Lower leg skin (tissue), 4 donors: Measurements from ENCODE around the gene CROT. TPM values are rescaled to one million over a fixed set of nuclear protein-coding genes. Genes with fewer than 3 reads are reported as not detected.

Experiments
- DNase-seq, 2 donors: peaks; one replicate each; pipeline ENCODE4 v3.0.0-alpha.2; 2019; ENCODE audit warnings: low spot score in 2 of 2
- H3K4me3 ChIP-seq: fragments of 200-600 bp; sonication (generic); 2 replicates; pipeline ENCODE4 v1.5.1; 2017; ENCODE audit warnings: mild to moderate bottlenecking, low read depth; ENCODE audit not compliant: poor library complexity, severe bottlenecking
- POLR2A ChIP-seq, 2 donors: fragments of 450-650 bp; IDR thresholded peaks; one replicate each; pipeline ENCODE4 v1.6.1; 2016 to 2017; ENCODE audit warnings: antibody characterized with exemption in 2 of 2, mild to moderate bottlenecking in 1 of 2, moderate library complexity in 1 of 2
- WGBS, 2 donors: methylation state at CpG; one replicate each; pipeline ENCODE4 v1.1.5; 2018; 5-methylcytosine and 5-hydroxymethylcytosine counted together
- intact Hi-C: fragments of 100-400 bp; cut with DNase I; formaldehyde crosslinking; loops from one replicate; pipeline ENCODE4 v1.15.0; 2023; ENCODE audit warnings: low total_unique reads
- total RNA-seq, 4 donors: library from RNA; depleted of rRNA; stranded (reverse); fragments of >200 nt; gene quantifications; one replicate each; pipeline ENCODE4 v1.1.0, GENCODE V29; 2016
- TF ChIP-seq, protein P1 (sequence below), 3 donors: fragments of 450-650 bp; IDR thresholded peaks; one replicate each; pipeline ENCODE4 v1.5.1; 2016; ENCODE audit warnings: antibody characterized with exemption in 3 of 3, mild to moderate bottlenecking in 3 of 3, moderate library complexity in 2 of 3

The CROT gene, protein sequence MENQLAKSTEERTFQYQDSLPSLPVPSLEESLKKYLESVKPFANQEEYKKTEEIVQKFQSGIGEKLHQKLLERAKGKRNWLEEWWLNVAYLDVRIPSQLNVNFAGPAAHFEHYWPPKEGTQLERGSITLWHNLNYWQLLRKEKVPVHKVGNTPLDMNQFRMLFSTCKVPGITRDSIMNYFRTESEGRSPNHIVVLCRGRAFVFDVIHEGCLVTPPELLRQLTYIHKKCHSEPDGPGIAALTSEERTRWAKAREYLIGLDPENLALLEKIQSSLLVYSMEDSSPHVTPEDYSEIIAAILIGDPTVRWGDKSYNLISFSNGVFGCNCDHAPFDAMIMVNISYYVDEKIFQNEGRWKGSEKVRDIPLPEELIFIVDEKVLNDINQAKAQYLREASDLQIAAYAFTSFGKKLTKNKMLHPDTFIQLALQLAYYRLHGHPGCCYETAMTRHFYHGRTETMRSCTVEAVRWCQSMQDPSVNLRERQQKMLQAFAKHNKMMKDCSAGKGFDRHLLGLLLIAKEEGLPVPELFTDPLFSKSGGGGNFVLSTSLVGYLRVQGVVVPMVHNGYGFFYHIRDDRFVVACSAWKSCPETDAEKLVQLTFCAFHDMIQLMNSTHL
- 10 to 100 TPM; 18.9 to 41.3 (median 25.2) TPM for total RNA-seq

DNA sequence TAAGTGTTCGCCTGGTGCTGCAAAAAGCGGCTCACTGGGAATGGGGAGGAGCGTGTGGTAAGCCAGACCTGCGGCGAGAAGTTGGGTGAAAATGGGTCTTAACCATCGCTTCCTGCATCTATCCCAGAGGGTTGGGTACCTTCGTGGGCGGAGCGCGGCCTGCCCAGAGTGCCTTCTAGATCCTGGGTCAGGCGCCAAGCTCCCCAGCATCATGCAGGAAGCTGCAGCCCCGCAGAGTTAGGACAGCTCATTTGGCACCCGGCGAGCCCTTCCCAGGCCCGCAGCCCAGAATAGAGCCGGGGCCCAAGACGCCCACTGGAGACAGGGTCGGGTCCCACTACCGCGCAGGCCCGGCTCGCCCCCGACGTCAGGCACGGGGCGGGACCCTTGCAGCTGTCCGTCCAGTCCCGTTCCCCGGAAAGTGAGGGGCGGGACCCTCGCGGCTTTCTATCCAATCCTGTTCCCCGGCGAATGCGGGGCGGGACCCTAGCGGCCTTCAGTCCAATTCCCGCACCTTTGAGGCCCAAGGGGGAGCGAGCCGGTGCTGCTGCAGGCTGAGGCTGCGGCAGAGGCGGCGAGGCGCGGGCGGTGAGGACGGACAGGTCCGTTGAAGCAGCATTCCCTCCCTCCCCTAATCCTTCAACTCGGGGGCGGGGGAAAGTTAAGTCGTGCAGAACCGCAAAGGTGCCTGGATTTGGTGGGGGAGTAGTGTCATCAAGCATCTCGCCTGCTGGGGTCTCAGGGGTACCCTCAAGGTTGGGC lies at the start of gene CROT:
Gene CROT, plus strand, starts transcription at position 499 of the 762 bp plus-strand sequence. CDS start 3,405 bp downstream, outside the sequence.
- peak within 1 kb of the TSS; percentile 66 for H3K4me3 ChIP-seq
- no peak for TF ChIP-seq POLR2A (IDR thresholded peaks at IDR 0.05)
- TF ChIP-seq, protein P1, sequence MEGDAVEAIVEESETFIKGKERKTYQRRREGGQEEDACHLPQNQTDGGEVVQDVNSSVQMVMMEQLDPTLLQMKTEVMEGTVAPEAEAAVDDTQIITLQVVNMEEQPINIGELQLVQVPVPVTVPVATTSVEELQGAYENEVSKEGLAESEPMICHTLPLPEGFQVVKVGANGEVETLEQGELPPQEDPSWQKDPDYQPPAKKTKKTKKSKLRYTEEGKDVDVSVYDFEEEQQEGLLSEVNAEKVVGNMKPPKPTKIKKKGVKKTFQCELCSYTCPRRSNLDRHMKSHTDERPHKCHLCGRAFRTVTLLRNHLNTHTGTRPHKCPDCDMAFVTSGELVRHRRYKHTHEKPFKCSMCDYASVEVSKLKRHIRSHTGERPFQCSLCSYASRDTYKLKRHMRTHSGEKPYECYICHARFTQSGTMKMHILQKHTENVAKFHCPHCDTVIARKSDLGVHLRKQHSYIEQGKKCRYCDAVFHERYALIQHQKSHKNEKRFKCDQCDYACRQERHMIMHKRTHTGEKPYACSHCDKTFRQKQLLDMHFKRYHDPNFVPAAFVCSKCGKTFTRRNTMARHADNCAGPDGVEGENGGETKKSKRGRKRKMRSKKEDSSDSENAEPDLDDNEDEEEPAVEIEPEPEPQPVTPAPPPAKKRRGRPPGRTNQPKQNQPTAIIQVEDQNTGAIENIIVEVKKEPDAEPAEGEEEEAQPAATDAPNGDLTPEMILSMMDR (IDR thresholded peaks at IDR 0.05), result no peak
- intact Hi-C loops, result no loop called here
- DNase-seq, result peak; percentile 96 to 99
- 0 to 1% methylated on average over 17 to 37 of the region's 53 CpGs for WGBS, 2 donors

DNA sequence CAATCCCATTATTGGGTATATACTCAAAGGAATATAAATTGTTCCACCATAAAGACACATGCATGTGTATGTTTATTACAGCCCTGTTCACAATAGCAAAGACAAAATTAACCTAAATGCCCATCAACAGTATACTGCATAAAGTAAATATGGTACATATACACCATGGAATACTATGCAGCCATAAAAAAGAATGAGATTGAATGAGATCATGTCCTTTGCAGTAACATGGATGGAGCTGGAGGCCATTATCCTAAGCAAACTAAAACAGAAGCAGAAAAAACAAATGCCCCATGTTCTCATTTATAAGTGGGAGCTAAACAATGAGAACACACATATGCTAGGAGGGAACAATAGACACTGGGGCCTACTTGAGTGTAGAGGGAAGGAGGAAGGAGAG lies 44.7 kb upstream of the CROT start:
- DNase-seq, result no peak
- TF ChIP-seq, protein P1 (IDR thresholded peaks at IDR 0.05), result no peak
- no peak for TF ChIP-seq POLR2A (IDR thresholded peaks at IDR 0.05)

DNA sequence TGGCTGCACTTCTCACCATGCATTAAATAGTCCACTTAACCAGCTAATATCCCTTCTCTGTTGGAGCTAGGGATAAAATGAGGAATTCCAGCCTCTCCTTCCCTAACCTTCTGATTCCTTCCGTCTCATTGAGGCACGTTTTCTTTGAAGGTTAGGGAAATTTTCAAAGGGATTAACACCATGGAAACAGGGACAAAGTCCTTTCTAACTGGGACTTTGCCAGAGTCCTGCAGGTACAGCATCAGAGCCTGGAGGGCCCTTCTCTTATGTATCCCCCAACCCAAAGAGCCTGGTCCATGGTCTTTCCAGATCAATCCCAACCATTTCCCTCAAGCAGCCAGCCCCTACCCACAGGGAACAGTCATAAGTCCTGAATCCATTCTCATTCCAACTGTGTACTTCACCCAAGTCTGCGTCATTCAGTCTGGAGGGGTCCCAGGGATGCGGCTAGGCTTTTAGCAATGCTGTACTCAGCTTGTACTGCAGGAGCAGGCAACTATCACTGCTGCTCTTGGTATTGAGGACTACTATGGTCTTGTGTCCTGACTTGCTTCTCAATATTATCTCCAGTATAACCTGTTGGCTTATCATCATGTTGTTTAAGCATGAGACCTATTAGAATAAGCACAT lies 34.6 kb upstream of the CROT start:
- intact Hi-C loops, result loop anchor here (5.0 kb wide), 1 partner anchor 101 kb away; no protein-coding TSS in a partner anchor

More for the DNA sequence above, 44.7 kb upstream of the CROT start:
- H3K4me3 ChIP-seq, result no peak overlapping the region
- intact Hi-C loops, result no loop called here

DNA sequence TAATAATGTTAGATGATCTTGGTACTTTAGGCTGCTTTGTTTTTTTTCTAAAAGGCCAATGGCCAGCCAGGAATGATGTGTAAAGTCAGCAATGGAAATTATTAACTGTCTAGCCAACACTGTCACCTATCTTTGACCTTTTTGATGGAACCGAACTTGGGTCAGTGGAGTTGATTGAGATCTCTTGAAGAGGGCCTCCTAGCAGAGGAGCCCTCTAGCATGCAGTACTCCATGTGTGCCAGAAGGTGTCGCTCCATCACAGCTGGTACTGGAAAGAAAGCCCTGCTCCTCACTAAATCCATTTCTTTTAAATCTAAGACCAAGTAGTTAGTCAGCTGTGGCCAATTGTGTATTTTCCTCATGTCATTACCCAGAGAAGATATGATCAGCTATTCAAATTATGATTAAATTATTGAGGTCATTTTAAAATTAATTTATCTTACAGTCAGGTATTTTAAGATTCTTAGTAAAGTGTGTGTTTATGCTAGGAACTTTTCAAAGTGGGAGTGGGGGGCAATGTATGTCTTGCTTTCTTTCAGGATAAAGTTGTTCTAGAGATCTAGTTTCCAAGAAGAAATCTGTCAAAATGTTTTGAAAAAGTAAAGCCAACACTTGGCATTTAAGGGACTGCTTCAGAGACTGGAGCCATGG lies 33.1 kb upstream of the CROT start:
- intact Hi-C loops, result loop anchor here (5.0 kb wide), 1 partner anchor 100 kb away; no protein-coding TSS in a partner anchor
- no peak overlapping the region for H3K4me3 ChIP-seq
- peak in 1 of 2 donors; percentile 43 for DNase-seq
- TF ChIP-seq POLR2A (IDR thresholded peaks at IDR 0.05), result no peak
- TF ChIP-seq, protein P1 (IDR thresholded peaks at IDR 0.05), result peak in 1 of 3 donors; percentile 69
- 20 to 24% methylated on average over 2 of the region's 2 CpGs for WGBS, 2 donors

More for the DNA sequence above, 34.6 kb upstream of the CROT start:
- 79 to 82% methylated on average over 4 of the region's 4 CpGs for WGBS, 2 donors
- H3K4me3 ChIP-seq, result no peak overlapping the region
- TF ChIP-seq, protein P1 (IDR thresholded peaks at IDR 0.05), result no peak
- no peak for TF ChIP-seq POLR2A (IDR thresholded peaks at IDR 0.05)
- no peak for DNase-seq
